Dendritic cell treated with granulocyte-macrophage colony-stimulating factor and Interleukin-4, amounts not matched to agents 40 ng/mL and 50 ng/mL, for 4 days (primary cell): ENCODE results near the gene SLC35F1.

ENCODE experiments used
- H3K27ac Mint-ChIP-seq: one replicate; pipeline ENCODE4 v1.8.0; 2022; ENCODE audit warnings: mild to moderate bottlenecking, mixed read lengths
- H3K27me3 Mint-ChIP-seq: one replicate; pipeline ENCODE4 v1.8.0; 2022; ENCODE audit warnings: mild to moderate bottlenecking, mixed read lengths
- H3K36me3 Mint-ChIP-seq: one replicate; pipeline ENCODE4 v1.8.0; 2022; ENCODE audit warnings: low read depth, mixed read lengths
- H3K4me1 Mint-ChIP-seq: one replicate; pipeline ENCODE4 v1.8.0; 2022; ENCODE audit warnings: low read depth, mixed read lengths
- H3K4me3 Mint-ChIP-seq: one replicate; pipeline ENCODE4 v1.8.0; 2022; ENCODE audit warnings: mild to moderate bottlenecking, moderate library complexity, mixed read lengths
- H3K9me3 Mint-ChIP-seq: one replicate; pipeline ENCODE4 v1.8.0; 2022; ENCODE audit warnings: mixed read lengths
- intact Hi-C: fragments of 100-400 bp; cut with micrococcal nuclease; formaldehyde crosslinking; loops from one replicate; pipeline ENCODE4 v1.15.0; 2022

Gene SLC35F1

DNA sequence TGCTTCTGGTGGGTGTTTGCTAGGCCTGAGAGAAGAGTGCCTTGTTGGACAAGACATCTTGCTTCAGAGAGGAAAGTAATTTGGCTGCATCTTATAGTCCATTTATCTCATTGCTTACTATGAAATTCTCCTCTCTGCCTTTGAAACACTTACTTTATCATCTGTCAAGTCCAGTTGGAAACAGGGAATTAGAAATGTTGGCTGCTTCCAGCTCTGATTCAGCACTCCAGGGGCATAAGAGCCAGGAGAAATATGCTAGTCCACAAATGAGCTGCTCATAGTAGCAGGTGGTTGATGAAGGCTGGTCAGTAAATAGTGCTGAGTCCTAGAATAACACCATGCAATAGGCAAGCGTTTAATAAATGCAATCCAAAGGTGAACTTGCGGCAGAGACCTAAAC is 227.1 kb downstream of the SLC35F1 start:
- no peaks in the 10 kb centered on the region for H3K9me3 Mint-ChIP-seq
- no peak overlapping the region for H3K4me3 Mint-ChIP-seq
- intact Hi-C loops = no loop called here
- H3K36me3 Mint-ChIP-seq = no peaks in the 10 kb centered on the region
- no peaks in the 10 kb centered on the region for H3K27me3 Mint-ChIP-seq
- no peaks in the 10 kb centered on the region for H3K4me1 Mint-ChIP-seq
- H3K27ac Mint-ChIP-seq = no peak overlapping the region

DNA sequence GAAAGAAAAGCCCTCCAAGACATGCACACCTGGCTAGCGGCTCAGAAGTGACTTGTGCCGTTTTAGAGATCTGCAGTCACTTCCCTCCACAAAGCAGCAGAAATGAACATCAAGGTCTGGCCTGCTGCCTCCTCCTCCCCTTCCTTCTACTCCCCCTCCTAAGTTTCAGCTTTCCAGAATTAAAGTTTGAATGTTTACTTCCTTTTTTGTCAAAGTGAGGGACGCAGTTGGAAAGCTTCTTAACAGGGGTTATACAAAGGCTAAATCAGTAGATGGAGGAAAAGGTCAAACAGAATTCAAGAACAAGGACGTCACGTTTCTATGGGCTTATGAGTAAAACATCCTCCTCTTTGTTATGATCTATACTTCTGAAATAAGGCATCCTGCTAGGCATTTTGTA is 227.7 kb downstream of the SLC35F1 start:
- Mint-ChIP-seq H3K9me3 (no peaks in the 10 kb centered on the region), H3K36me3 (no peaks in the 10 kb centered on the region), H3K4me1 (no peaks in the 10 kb centered on the region), H3K4me3 (no peak overlapping the region), H3K27me3 (no peaks in the 10 kb centered on the region), H3K27ac (no peak overlapping the region)
- intact Hi-C loops = no loop called here

DNA sequence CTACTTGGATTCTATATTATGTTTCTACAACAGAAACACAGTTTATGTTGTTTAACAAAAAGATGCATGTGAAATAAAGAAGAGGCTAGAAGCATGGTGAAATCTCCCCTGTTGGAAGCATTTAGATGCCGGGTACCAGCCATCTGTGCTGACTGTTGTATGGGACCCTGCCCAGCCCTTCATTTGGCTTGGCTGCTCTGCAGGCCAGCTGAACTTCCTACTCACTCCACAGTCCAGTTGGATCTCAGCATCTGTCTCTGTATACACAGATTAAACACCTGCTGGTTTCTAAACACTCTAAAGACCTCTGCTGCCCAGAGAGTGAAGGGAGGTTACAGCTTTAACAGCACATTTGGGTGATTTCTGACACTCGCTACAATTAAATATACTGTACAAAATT is 228.3 kb downstream of the SLC35F1 start:
- H3K4me3 Mint-ChIP-seq = no peak overlapping the region
- H3K27ac Mint-ChIP-seq = no peak overlapping the region
- intact Hi-C loops = no loop called here
- no peaks in the 10 kb centered on the region for H3K9me3 Mint-ChIP-seq
- no peaks in the 10 kb centered on the region for H3K36me3 Mint-ChIP-seq
- H3K27me3 Mint-ChIP-seq = no peaks in the 10 kb centered on the region
- no peaks in the 10 kb centered on the region for H3K4me1 Mint-ChIP-seq

DNA sequence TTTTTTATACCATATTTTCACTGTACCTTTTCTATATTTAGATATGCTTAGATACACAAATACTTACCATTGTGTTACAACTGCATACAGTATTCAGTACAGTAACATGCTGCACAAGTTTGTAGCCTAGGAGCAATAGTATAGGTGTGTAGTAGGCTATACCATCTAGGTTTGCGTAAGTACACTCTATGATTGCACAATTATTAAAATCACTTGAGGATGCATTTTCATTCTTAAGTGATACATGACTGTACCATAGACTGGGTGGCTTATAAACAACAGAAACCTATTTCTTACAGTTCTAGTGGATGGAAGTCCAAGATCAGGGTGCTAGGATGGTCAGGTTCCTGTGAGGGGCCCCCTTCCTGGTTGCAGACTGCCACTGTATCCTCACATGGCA is 234.1 kb downstream of the SLC35F1 start:
- Mint-ChIP-seq H3K4me1 (no peaks in the 10 kb centered on the region), H3K27ac (no peak overlapping the region), H3K9me3 (no peaks in the 10 kb centered on the region), H3K27me3 (no peaks in the 10 kb centered on the region), H3K36me3 (no peaks in the 10 kb centered on the region), H3K4me3 (no peak overlapping the region)
- intact Hi-C loops = no loop called here

- H3K27me3 Mint-ChIP-seq = no peaks in the 10 kb centered on the region
- intact Hi-C loops = no loop called here
- H3K4me3 Mint-ChIP-seq = no peak overlapping the region
- no peaks in the 10 kb centered on the region for H3K36me3 Mint-ChIP-seq
- no peaks in the 10 kb centered on the region for H3K9me3 Mint-ChIP-seq
- no peak overlapping the region for H3K27ac Mint-ChIP-seq
- no peaks in the 10 kb centered on the region for H3K4me1 Mint-ChIP-seq
These were observed 239.5 kb downstream of the SLC35F1 start for GRCh38 chr6:118146584-118146983.

- no peaks in the 10 kb centered on the region for H3K36me3 Mint-ChIP-seq
These were observed 240.4 kb downstream of the SLC35F1 start for GRCh38 chr6:118147511-118147910.

DNA sequence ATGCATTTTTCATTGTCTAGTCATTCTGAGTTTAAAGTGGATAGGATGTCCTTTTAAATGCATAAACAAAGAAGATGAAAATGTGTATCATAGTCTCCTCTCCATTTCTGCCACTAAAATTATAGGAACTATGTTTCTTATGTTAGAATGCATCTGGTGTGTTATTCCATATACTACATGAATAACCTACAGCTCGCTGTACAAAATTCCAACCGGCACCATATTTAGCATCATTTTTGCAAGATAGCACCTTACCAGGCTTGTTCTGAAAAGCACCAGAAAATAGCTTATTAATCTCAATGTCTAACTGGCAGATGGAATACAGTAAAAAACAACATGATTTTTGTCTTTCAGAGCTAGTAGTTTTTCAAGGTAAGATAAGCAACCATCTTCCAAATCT is 241.5 kb downstream of the SLC35F1 start:
- H3K27me3 Mint-ChIP-seq = no peaks in the 10 kb centered on the region
- H3K9me3 Mint-ChIP-seq = no peaks in the 10 kb centered on the region
- intact Hi-C loops = no loop called here
- H3K4me3 Mint-ChIP-seq = no peak overlapping the region
- no peaks in the 10 kb centered on the region for H3K4me1 Mint-ChIP-seq
- no peak overlapping the region for H3K27ac Mint-ChIP-seq
- H3K36me3 Mint-ChIP-seq = no peaks in the 10 kb centered on the region

More at GRCh38 chr6:118147511-118147910, 240.4 kb downstream of the SLC35F1 start:
- Mint-ChIP-seq H3K9me3 (no peaks in the 10 kb centered on the region), H3K4me3 (no peak overlapping the region), H3K27ac (no peak overlapping the region), H3K27me3 (no peaks in the 10 kb centered on the region), H3K4me1 (no peaks in the 10 kb centered on the region)
- intact Hi-C loops = no loop called here

DNA sequence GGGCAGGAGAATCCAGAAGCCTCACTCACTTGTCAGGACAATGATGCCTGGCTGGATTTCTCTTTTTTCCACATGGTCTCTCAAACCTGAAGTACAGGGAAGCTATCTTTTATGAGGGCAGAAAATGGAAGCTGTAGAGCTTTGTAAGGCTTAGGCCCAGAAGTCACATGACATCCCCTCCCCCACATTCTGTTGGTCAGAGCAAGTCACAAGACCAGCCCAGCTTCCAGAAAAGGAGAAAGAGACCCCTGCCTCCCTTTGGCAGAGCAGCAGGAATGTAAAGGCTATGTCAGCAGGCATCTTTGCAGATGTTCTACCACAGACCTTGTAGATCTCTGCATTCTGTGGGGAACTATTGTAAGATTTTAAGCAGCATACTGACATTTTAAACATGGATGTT is 245.5 kb downstream of the SLC35F1 start:
- H3K4me3 Mint-ChIP-seq = no peak overlapping the region
- H3K9me3 Mint-ChIP-seq = no peaks in the 10 kb centered on the region
- intact Hi-C loops = no loop called here
- H3K4me1 Mint-ChIP-seq = no peaks in the 10 kb centered on the region
- H3K27ac Mint-ChIP-seq = no peak overlapping the region
- no peaks in the 10 kb centered on the region for H3K36me3 Mint-ChIP-seq
- no peaks in the 10 kb centered on the region for H3K27me3 Mint-ChIP-seq

GRCh38 chr6:118161343-118161742 is 254.3 kb downstream of the SLC35F1 start:
- Mint-ChIP-seq H3K27me3 (no peaks in the 10 kb centered on the region), H3K27ac (no peak overlapping the region), H3K36me3 (no peaks in the 10 kb centered on the region), H3K4me3 (no peak overlapping the region), H3K9me3 (no peaks in the 10 kb centered on the region), H3K4me1 (no peaks in the 10 kb centered on the region)
- intact Hi-C loops = no loop called here

- Mint-ChIP-seq H3K9me3 (no peaks in the 10 kb centered on the region), H3K36me3 (no peaks in the 10 kb centered on the region), H3K27me3 (no peaks in the 10 kb centered on the region), H3K4me1 (no peaks in the 10 kb centered on the region), H3K27ac (no peak overlapping the region), H3K4me3 (no peak overlapping the region)
- intact Hi-C loops = no loop called here
These were observed 256.5 kb downstream of the SLC35F1 start for GRCh38 chr6:118163542-118163941.

GRCh38 chr6:118165500-118165899 is 258.4 kb downstream of the SLC35F1 start:
- Mint-ChIP-seq H3K27ac (no peak overlapping the region), H3K36me3 (no peaks in the 10 kb centered on the region), H3K9me3 (no peaks in the 10 kb centered on the region), H3K4me1 (no peaks in the 10 kb centered on the region), H3K4me3 (no peak overlapping the region), H3K27me3 (no peaks in the 10 kb centered on the region)
- intact Hi-C loops = no loop called here

DNA sequence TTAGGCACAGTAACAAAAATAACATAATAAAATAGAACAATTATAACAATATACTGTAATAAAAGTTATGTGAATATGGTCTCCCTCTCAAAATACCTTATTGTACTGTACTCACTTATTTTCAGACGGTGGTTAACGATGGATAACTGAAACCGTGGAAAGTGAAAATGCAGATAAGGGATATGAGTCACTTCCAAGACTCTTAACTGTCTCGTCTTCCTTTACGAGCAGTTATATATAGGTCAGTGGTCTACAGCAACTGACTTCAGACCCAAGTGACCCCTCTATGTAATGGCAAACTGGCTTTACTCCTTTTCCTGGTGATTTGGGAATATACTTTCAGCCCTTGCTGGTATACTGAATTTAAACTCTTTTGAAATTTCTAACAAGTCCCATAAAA is 261.4 kb downstream of the SLC35F1 start:
- Mint-ChIP-seq H3K4me3 (no peak overlapping the region), H3K36me3 (no peaks in the 10 kb centered on the region), H3K27ac (no peak overlapping the region), H3K27me3 (no peaks in the 10 kb centered on the region), H3K4me1 (no peaks in the 10 kb centered on the region), H3K9me3 (peaks cover under 1% of the 10 kb centered on the region)
- intact Hi-C loops = no loop called here

GRCh38 chr6:118171852-118172251 is 264.8 kb downstream of the SLC35F1 start:
- H3K27ac Mint-ChIP-seq = no peak overlapping the region
- H3K9me3 Mint-ChIP-seq = peaks cover 13% of the 10 kb centered on the region
- H3K4me3 Mint-ChIP-seq = no peak overlapping the region
- no peaks in the 10 kb centered on the region for H3K36me3 Mint-ChIP-seq
- H3K27me3 Mint-ChIP-seq = no peaks in the 10 kb centered on the region
- intact Hi-C loops = no loop called here
- no peaks in the 10 kb centered on the region for H3K4me1 Mint-ChIP-seq

GRCh38 chr6:118174071-118174470 is 267.0 kb downstream of the SLC35F1 start:
- no peak overlapping the region for H3K4me3 Mint-ChIP-seq
- intact Hi-C loops = no loop called here
- no peak overlapping the region for H3K27ac Mint-ChIP-seq

GRCh38 chr6:118177720-118178119 is 270.7 kb downstream of the SLC35F1 start:
- Mint-ChIP-seq H3K4me1 (no peaks in the 10 kb centered on the region), H3K9me3 (peaks cover 13% of the 10 kb centered on the region), H3K27ac (no peak overlapping the region), H3K27me3 (no peaks in the 10 kb centered on the region), H3K4me3 (no peak overlapping the region), H3K36me3 (no peaks in the 10 kb centered on the region)
- intact Hi-C loops = no loop called here

More at GRCh38 chr6:118174071-118174470, 267.0 kb downstream of the SLC35F1 start:
- no peaks in the 10 kb centered on the region for H3K36me3 Mint-ChIP-seq
- H3K4me1 Mint-ChIP-seq = no peaks in the 10 kb centered on the region
- H3K9me3 Mint-ChIP-seq = peaks cover 13% of the 10 kb centered on the region
- H3K27me3 Mint-ChIP-seq = no peaks in the 10 kb centered on the region
